ENCODE results near the gene NOC3L.

NOC3L gene

DNA sequence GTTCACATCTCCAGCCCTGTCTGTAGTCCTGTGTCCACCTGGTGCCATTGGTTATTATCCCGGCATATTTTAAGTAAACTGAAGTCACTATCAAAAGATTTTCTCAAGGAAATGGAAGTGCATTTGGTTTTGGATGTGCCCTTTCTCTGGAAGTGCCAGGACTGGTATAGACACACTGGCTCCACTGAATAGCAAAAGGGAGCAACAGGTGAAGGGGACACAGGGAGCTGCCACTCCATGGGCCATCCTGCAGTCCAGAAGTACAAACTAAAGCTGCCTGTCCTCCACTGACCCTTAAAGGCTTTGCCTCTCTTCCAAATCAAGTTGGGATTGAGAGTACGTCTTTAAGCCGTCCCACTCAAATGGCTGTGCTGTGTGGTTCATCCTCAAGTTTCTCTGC lies 62.7 kb downstream of the NOC3L start:
- no peak overlapping the region for H3K4me3 Mint-ChIP-seq
- H3K9me3 Mint-ChIP-seq = no peaks in the 10 kb centered on the region
- peaks cover 66% of the 10 kb centered on the region for H3K27me3 Mint-ChIP-seq

DNA sequence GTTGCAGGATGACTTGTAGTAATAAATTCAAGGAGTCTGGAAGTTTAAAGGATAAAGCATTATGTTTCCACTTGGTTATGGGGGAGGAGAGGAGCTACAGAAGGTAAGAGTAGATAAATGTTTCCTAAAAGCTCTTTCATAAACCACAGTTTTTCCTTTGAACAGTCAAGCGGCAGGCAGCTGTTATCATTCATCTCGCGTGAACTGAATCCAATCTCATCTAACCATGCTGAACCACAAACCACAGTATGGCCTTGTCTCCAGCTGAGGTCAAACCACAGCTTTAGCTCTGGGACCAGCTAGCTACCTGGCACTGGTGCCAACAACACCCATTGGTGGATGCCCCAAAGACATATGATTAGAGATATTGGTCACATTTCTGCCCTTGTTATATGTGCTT lies 63.3 kb downstream of the NOC3L start:
- no peaks in the 10 kb centered on the region for H3K9me3 Mint-ChIP-seq
- H3K4me3 Mint-ChIP-seq = no peak overlapping the region
- H3K27ac Mint-ChIP-seq = no peak overlapping the region
- H3K36me3 Mint-ChIP-seq (ENCODE audit: low read depth) = no peaks in the 10 kb centered on the region
- H3K4me1 Mint-ChIP-seq (ENCODE audit: low read depth) = peaks cover 18% of the 10 kb centered on the region
- peaks cover 64% of the 10 kb centered on the region for H3K27me3 Mint-ChIP-seq

More for the DNA sequence above, 62.7 kb downstream of the NOC3L start:
- Mint-ChIP-seq H3K36me3 (ENCODE audit: low read depth) (no peaks in the 10 kb centered on the region), H3K4me1 (ENCODE audit: low read depth) (peaks cover 18% of the 10 kb centered on the region), H3K27ac (no peak overlapping the region)

- H3K4me3 Mint-ChIP-seq = no peak overlapping the region
- no peaks in the 10 kb centered on the region for H3K36me3 Mint-ChIP-seq (ENCODE audit: low read depth)
- H3K9me3 Mint-ChIP-seq = no peaks in the 10 kb centered on the region
- peaks cover 53% of the 10 kb centered on the region for H3K27me3 Mint-ChIP-seq
- no peak overlapping the region for H3K27ac Mint-ChIP-seq
- H3K4me1 Mint-ChIP-seq (ENCODE audit: low read depth) = peaks cover 5% of the 10 kb centered on the region
Measured at GRCh38 chr10:94294168-94294567, 68.6 kb downstream of the NOC3L start.

DNA sequence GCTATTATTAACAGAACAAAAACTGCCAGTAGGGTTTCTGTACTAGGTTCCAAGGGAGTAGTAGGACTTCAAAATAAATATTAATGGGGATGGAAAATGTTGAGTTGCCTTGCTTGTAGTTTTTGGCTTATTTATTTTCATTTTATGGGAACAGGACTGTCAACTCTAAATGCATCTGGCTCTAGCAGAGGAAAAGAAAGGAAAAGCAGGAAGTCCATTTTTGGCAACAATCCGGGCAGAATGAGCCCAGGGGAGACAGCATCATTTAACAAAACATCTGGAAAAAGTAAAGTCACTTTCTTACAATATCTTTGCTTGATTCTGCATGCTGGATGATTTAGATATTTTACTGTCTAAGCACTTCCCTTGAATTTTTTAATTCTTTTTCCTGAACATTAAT lies 69.4 kb downstream of the NOC3L start:
- H3K27ac Mint-ChIP-seq = no peak overlapping the region
- no peak overlapping the region for H3K4me3 Mint-ChIP-seq
- H3K9me3 Mint-ChIP-seq = no peaks in the 10 kb centered on the region
- H3K27me3 Mint-ChIP-seq = peaks cover 45% of the 10 kb centered on the region
- H3K4me1 Mint-ChIP-seq (ENCODE audit: low read depth) = no peaks in the 10 kb centered on the region
- no peaks in the 10 kb centered on the region for H3K36me3 Mint-ChIP-seq (ENCODE audit: low read depth)

DNA sequence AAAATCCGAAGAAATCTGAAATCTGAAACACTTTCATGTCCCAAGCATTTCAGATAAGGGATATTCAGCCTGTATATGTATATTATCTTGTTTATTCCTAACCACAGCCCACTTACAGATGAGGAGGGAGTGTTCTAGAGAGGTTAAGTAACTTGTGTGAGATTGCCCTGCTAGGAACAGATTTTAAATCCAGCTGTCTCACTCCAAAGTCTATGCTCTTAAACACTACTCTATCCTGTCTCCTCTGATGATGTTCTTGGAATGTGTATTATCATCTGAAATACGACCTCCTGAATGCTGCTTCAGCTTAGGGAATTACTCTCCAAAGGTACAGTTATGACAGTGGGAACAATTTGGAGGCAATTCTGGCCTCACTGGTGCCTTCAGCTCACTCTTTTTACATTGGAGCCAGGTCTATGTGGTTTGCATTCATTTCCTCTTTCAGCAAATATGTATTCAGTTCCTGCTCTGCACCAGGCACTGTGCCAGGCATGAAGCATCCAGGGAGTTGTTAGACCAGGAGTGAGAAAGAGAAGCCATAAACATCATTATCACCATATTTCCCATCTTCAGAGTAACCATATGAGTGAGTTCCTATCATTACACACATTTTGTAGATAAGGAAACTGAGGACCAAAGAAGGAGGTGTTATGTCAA lies 70.2 kb downstream of the NOC3L start:
- H3K4me1 Mint-ChIP-seq (ENCODE audit: low read depth) = no peaks in the 10 kb centered on the region

GRCh38 chr10:94288361-94289101 lies 74.2 kb downstream of the NOC3L start:
- no peaks in the 10 kb centered on the region for H3K4me1 Mint-ChIP-seq (ENCODE audit: low read depth)
- H3K27me3 Mint-ChIP-seq = peaks cover 44% of the 10 kb centered on the region
- no peak overlapping the region for H3K27ac Mint-ChIP-seq
- H3K9me3 Mint-ChIP-seq = no peaks in the 10 kb centered on the region
- no peak overlapping the region for H3K4me3 Mint-ChIP-seq
- H3K36me3 Mint-ChIP-seq (ENCODE audit: low read depth) = no peaks in the 10 kb centered on the region

More for the DNA sequence above, 70.2 kb downstream of the NOC3L start:
- no peaks in the 10 kb centered on the region for H3K9me3 Mint-ChIP-seq
- no peaks in the 10 kb centered on the region for H3K36me3 Mint-ChIP-seq (ENCODE audit: low read depth)
- H3K27me3 Mint-ChIP-seq = peaks cover 43% of the 10 kb centered on the region
- H3K4me3 Mint-ChIP-seq = no peak overlapping the region
- H3K27ac Mint-ChIP-seq = no peak overlapping the region

DNA sequence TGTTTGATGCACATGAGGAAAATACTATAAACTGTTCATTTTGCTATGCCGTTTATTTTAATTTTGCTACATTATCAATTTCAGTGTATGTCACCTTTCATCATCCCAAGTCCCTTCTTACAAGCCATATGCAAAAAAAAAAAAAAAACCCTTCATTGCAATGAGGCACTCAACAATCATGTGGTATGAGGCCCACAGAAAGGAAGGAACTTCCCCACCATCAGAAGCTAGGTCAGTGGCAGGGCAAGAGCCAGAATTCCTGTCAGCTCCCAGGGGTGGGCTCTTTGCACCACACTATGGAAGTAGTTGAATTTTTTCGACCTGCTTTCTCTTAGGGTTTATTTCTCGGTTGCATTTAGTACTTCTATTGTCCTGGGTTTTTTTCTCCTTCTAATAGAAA lies 75.4 kb downstream of the NOC3L start:
- H3K9me3 Mint-ChIP-seq = no peaks in the 10 kb centered on the region
- H3K4me3 Mint-ChIP-seq = no peak overlapping the region
- H3K27ac Mint-ChIP-seq = no peak overlapping the region
- peaks cover 36% of the 10 kb centered on the region for H3K27me3 Mint-ChIP-seq
- H3K4me1 Mint-ChIP-seq (ENCODE audit: low read depth) = no peaks in the 10 kb centered on the region
- H3K36me3 Mint-ChIP-seq (ENCODE audit: low read depth) = no peaks in the 10 kb centered on the region

GRCh38 chr10:94286901-94287300 lies 75.8 kb downstream of the NOC3L start:
- Mint-ChIP-seq H3K4me1 (ENCODE audit: low read depth) (no peaks in the 10 kb centered on the region), H3K4me3 (no peak overlapping the region), H3K27ac (no peak overlapping the region), H3K36me3 (ENCODE audit: low read depth) (no peaks in the 10 kb centered on the region), H3K27me3 (peaks cover 35% of the 10 kb centered on the region), H3K9me3 (no peaks in the 10 kb centered on the region)

GRCh38 chr10:94285271-94285670 lies 77.5 kb downstream of the NOC3L start:
- H3K27me3 Mint-ChIP-seq = peaks cover 29% of the 10 kb centered on the region
- H3K4me1 Mint-ChIP-seq (ENCODE audit: low read depth) = no peaks in the 10 kb centered on the region
- H3K27ac Mint-ChIP-seq = no peak overlapping the region
- H3K4me3 Mint-ChIP-seq = no peak overlapping the region
- H3K9me3 Mint-ChIP-seq = no peaks in the 10 kb centered on the region
- H3K36me3 Mint-ChIP-seq (ENCODE audit: low read depth) = no peaks in the 10 kb centered on the region

Data from stimulated activated naive CD8-positive, alpha-beta T cell treated with anti-CD3 and anti-CD28 coated beads, Interleukin-15, Interleukin-2, amounts not matched to agents 100 ng/mL and 50 ng/mL, for 24 hours (primary cell).